ENCODE measurements around the gene POU2F3.

DNA sequence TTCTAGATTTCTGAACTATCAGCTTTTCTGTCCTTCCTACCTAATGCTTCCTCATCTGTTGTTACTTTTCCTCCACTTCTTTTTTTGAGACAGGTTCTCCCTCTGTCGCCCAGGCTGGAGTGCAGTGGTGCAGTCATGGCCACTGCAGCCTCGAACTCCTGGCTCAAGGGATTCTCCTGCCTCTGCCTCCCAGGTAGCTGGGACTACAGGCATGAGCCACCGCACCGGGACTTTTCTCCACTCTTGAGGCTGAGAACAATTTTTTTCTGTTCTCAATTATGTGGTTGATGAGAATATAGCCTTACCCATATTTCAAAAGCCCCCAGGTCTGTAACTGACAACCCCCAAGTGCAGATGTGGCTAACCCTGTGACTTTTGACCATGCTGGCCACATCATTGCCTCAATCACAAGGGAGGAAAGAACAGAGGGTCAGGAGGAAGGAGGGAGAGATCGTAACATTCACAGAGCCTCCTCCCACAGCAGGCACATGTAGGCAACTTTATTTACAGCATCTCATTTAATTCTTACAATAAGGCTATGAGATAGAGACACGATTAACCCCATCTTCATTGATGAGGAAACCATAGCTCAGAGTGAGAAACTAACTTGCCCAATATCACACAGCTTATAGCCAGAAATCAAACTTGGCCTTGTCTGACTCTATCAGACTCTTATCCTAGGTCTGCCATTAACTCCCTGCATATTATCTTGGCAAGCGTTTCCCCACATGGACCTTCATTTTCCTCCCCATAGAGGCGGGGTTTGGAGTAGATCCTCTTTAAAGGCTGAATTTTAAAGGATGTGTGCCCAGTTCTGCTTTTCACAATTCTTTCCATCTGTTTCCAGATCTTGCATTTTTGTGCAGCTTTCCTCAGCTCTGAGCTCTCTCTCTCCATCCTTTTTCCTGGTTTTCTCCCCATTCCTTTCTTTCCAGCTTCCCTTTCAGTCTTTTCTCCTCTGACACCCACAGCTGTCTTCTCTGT, 9.6 kb downstream of the POU2F3 start:
- TF ChIP-seq POLR2A (IDR thresholded peaks at IDR 0.05) = no peak
- TF ChIP-seq, protein P1, sequence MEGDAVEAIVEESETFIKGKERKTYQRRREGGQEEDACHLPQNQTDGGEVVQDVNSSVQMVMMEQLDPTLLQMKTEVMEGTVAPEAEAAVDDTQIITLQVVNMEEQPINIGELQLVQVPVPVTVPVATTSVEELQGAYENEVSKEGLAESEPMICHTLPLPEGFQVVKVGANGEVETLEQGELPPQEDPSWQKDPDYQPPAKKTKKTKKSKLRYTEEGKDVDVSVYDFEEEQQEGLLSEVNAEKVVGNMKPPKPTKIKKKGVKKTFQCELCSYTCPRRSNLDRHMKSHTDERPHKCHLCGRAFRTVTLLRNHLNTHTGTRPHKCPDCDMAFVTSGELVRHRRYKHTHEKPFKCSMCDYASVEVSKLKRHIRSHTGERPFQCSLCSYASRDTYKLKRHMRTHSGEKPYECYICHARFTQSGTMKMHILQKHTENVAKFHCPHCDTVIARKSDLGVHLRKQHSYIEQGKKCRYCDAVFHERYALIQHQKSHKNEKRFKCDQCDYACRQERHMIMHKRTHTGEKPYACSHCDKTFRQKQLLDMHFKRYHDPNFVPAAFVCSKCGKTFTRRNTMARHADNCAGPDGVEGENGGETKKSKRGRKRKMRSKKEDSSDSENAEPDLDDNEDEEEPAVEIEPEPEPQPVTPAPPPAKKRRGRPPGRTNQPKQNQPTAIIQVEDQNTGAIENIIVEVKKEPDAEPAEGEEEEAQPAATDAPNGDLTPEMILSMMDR (IDR thresholded peaks at IDR 0.05) = no peak
- TF ChIP-seq POLR2AphosphoS5 (IDR thresholded peaks at IDR 0.05) = no peak
